Dermis microvascular lymphatic vessel endothelial cell (primary cell): ENCODE results near the gene WTAP. TPM values are rescaled to one million over a fixed set of nuclear protein-coding genes. Genes with fewer than 3 reads are reported as not detected.
"Not testable (repeated sequence)": the region's sequence is repeated elsewhere in the genome, so short reads cannot be mapped to it uniquely, and the experiment has no call there.

ENCODE experiments used
- DNase-seq, 2 donors: peaks; one replicate each; pipeline versions ENCODE4 v3.0.0 to v3.0.0-alpha.2; 2010; ENCODE audit warnings: low read depth in 2 of 2
- total RNA-seq: library from RNA; depleted of rRNA; stranded (reverse); fragments of >200 nt; gene quantifications from 2 replicates; pipeline ENCODE4 v1.2.1, GENCODE V29; 2014

Gene WTAP
- total RNA-seq, 1 donor from 2014 or later: 69.2 TPM

DNA sequence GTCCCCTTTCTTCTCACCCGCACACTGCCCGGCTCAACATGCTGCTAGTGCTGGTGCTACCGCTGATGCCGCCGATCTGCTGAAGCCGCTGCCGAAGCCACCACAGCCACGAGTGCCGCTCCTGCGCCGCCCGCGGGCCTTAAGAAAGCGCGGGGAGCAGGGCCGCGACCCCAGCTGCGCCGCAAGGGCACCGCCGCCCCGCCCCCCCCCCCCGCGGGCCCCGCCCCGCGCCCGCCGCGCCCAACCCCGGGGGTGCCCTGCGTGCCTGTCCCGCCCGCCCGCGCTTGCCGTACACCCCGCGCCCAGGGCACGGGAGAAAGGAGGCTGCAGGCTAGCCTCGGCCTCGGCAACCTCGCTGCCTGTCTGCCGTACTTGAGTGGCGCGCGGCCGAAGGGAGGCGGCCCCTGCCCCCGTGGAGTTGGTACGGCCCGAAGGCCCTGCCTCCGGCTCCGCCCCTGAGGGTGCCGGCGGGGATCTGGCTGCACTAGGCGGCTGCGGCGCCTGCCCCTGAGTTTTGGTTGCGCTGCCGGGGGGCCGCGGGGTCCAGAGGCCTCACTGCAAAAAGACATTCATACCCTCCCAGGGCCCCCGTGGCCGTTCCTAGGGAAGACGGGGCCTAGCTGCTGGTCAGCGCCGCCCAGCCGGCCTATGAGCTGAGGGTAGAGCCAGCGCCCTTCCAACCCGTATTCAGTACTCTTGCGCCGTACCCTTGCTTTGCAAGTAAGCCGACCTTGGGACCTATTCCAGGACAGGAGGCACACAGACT, 34.0 kb upstream of the WTAP start, which contains the start of gene SOD2:
TSS of gene SOD2 (minus strand) at position 114 of the 766 bp plus-strand sequence. CDS start at position 40, 74 bp downstream.
- peak; percentile 55 to 81 for DNase-seq

- DNase-seq: peak; percentile 83 to 90
Observed at GRCh38 chr6:159693894-159694545, 33.3 kb upstream of the WTAP start.

GRCh38 chr6:159695984-159696383, 31.3 kb upstream of the WTAP start:
- DNase-seq: no peak

DNA sequence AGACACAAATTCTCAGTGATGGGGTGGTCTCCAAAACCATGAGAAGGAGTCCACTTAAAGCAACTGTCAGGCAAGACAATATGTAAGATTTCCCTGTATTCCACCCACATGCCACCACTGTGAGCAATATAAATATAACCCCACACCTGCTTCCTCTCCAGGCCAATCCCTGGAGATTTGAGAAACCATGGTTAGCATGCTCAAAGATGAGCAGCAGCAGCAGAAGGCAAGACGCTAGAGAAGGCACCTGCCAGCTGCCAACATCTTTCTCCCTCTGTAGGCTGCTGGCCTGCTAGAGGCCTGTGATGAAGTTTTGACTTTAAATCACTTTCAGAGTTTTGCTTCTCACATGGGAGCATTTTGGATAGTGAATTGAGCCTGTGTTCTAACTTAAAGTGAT, 26.3 kb upstream of the WTAP start:
- DNase-seq: peak in 1 of 2 donors; percentile 15

DNA sequence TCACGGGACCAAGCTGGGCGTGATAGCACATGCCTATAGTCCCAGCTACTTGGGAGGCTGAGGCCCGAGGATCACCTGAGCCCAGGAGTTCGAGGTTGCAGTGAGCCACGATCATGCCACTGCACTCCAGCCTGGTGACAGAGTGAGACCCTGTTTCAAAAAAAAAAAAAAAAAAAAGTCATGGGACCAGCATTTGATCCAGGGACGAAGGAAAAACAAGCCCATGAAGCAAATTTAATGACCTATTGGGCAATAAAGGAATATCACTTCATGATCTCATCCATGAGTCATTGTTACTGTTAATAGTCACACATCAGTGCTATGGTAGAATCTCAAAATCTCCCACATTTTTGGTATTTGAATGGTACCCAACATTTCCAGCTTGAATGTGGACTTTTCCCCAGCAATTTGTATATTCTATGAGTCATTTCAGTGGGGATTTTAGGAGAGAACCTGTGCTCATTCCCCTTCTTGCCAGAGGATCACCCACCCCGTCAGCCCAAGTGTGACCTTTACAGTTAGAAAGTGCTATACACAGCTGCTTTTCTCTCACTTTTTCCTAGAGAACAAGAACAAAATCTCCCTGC, 25.8 kb upstream of the WTAP start:
- peak; percentile 63 to 87 for DNase-seq

- not testable (repeated sequence) for DNase-seq
Observed at GRCh38 chr6:159710603-159711002, 16.7 kb upstream of the WTAP start.

DNA sequence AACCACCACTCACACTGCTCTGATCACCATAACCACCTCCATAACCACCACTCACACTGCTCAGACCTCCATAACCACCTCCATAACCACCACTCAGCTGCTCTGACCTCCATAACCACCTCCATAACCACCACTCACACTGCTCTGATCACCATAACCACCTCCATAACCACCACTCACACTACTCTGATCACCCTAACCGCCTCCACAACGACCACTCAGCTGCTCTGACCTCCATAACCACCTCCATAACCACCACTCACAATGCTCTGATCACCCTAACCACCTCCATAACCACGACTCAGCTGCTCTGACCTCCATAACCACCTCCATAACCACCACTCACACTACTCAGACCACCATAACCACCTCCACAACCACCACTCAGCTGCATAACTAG, 14.9 kb upstream of the WTAP start:
- not testable (repeated sequence) for DNase-seq

- DNase-seq: no peak
Observed at GRCh38 chr6:159713984-159714383, 13.3 kb upstream of the WTAP start.

DNA sequence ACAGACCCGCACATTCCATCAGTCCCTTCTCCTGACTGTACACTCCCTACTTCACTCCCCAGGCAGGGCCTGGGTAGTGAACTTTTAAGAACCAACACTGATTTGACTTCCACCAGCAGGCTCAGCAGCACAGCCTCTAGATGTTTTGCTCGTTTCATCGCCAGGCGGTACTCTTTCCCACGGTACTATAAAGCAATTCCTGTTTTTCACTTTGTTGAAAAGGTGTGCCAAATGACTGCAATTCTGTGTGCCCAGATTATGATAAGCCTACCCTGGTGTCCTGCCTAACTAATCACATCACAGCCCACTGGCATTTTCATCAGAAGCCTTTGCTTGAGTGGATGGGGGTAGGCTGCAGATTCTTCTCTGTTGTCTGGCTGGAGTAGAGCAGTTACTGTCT, 12.9 kb upstream of the WTAP start:
- DNase-seq: peak; percentile 32 to 67

DNA sequence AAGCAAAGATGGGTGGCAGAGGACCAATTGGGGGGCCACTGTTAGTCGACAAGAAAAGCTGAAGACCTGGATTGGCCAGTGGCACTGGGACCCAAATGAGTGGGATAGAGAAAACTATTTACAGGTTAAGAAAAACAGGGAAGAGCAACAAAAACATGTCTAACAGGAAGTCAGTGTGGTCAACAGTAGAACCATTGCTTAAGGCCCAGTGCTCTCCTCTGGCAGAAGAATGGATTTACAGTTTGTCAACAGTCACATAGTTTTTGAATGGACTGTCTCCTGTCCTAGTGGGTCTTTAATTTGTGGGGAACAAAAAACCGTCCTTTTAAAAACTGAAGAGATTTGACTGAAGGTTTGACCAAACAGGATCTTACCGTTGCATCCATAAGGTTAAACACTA, 12.1 kb upstream of the WTAP start:
- no peak for DNase-seq

DNA sequence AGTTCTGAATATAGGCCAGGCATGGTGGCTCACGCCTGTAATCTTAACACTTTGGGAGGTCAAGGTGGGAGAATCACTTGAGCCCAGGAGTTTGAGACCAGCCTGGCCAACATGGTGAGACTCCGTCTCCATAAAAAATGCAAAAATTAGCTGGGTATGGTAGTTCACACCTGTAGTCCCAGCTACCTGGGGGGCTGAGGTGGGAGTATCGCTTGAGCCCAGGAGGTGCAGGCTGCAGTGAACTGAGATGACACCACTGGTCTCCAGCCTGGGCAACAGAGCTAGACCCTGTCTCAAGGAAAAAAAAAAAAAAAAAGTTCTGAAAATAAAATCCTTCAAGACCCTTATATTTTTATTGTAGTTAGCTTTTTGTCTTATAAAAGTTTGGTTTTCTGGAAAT, 11.7 kb upstream of the WTAP start:
- no peak for DNase-seq

DNA sequence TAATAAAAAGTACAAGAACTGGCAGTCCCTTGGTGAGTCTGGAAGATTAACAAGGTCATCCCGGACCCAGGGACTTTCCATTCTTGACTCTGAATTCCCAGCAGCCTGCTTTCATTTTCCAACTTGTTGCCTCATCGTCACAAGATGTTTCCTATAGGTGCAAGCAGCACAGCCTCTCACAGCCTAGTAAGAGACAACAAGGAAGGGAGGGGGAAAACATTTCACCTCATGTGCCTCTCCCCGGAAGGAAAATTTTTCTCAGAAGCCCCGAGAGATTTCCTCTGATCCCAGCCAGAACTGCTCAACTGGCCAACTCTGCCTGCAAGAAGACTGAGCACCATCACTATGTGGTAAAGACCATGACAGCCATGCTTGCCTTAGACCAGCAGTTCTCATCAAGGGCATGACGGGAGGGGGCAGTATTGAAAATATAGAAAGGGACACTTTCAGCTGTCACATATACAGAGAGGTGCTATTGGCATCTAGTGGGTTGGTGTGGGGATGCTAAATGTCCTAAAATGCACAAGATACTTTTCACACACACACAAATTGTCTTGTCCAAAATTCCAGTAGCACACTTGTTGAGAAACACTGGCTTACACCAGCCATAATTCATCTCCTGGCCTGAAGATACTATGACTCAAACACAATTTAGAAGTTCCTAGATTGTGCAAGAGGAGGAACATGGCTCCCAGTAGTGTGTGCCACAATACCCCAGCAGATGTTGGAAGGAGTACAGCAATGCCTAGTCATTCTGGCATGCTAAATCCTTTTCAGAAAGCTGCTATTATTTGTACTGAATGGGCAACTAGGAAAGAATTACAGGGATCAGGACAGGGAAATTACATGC, 10.8 kb upstream of the WTAP start:
- peak; percentile 52 to 59 for DNase-seq

DNA sequence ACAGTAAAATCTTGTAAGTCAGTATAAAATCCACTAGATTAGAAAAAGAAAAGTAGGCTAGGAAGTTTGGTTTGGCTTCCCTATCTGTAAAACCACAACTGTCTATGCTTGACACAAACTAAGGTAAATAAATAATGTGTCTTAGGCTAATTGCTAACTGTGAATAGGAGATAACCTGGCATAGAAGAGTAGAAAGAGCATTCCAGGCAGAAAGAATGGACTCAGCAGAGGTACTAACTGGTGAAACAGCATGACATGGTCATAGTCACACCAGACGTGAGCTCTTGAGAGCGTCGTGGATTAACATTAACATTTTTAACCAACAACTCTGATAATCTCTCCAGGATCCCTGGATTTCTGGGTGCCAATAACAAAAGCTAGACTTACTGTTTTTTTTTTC, 8.7 kb upstream of the WTAP start:
- DNase-seq: no peak

- DNase-seq: no peak
Observed at GRCh38 chr6:159719287-159719686, 8.0 kb upstream of the WTAP start.

- DNase-seq: peak; percentile 47 to 53
Observed at GRCh38 chr6:159720708-159721107, 6.6 kb upstream of the WTAP start.

DNA sequence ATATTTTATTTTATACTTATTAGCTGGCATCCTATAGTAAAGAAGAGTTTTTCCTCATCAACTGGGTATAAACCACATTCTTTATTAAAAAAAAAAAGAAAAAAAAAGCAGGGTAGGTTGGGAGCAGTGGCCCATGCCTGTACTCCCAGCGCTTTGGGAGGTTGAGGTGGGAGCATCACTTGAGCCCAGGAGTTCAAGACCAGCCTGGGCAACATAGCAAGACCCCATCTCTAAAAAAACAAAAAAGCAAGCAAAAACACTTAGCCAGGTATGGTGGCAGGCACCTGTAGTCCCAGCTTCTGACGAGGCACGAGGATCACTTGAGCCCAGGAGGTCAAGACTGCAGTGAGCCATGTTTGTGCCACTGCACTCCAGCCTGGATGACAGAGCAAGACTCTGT, 5.3 kb upstream of the WTAP start:
- not testable (repeated sequence) for DNase-seq

DNA sequence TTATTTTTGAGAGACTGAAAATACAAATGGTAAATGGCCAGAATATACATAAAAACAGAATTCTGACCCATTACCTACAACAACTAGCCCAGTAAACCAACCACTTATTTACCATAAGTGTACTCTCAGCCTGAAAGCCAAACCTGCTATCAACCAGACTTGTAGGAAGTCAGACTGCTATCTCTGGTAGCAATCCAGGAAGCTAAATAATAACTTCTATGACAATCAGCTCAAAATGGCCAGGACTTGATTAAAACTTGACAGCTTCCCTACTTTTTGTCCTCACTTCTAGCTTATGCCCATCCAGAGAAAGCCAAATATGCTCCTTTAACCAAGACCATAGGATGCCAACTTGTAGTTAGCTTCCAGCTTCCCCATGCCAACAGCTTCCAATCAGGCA, 4.7 kb upstream of the WTAP start:
- no peak for DNase-seq

GRCh38 chr6:159723259-159723658, 4.0 kb upstream of the WTAP start:
- DNase-seq: no peak

DNA sequence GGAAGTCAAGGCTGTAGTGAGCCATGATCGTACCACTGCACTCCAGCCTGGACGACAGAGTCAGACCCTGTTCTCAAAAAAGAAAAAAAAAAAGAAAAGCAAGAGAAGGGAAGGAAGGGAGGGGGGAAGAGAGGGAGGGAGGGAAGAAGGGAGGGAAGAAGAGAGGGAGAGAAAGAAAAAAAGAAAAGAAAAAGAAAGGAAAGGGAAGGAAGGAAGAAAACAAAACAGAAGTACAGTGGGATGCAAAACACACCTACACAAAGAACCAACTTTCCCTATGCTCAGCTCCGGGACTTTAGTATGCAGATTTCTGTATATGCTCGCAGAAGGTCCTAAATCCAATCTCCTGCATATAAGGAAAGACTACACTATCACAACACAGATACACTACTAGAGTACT, 2.5 kb upstream of the WTAP start:
- no peak for DNase-seq

DNA sequence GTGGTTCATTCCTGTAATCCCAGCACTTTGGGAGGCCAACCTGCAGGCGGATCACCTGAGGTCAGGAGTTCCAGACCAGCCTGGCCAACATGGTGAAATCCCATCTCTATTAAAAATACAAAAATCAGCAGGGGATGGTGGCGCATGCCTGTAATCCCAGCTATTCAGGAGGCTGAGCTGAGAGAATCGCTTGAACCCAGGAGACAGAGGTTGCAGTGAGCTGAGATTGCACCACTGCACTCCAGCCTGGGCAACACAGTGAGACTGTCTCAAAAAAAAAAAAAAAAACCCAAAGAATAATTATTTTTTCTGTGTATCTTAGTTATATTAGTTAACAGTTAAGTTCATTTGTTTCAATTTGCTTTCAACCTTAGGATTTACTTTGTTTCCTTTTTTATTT, 2.1 kb upstream of the WTAP start:
- DNase-seq: not testable (repeated sequence)

- no peak for DNase-seq
Observed at GRCh38 chr6:159726255-159726917, 920 bp upstream of the WTAP start.
